GM12878 (cell line): ENCODE data around the gene FAM151A. TPM values are rescaled to one million over a fixed set of nuclear protein-coding genes. Genes with fewer than 3 reads are reported as not detected.

Experiments used
- BHLHE40 ChIP-seq, 2 experiments: fragments of 450-650 bp in 1 of 2; IDR thresholded peaks; 2 replicates each; pipeline ENCODE4 v1.6.1; 2011 to 2017; ENCODE audit warnings: low read depth in 2 of 2, borderline replicate concordance in 1 of 2, improper control_type of control experiment in 1 of 2, low read length in 1 of 2, mild to moderate bottlenecking in 1 of 2
- CEBPB ChIP-seq, 2 experiments: fragments of 150-350 bp in 1 of 2; IDR thresholded peaks; 2 replicates each; pipeline ENCODE4 v1.6.1; 2012 to 2014; ENCODE audit warnings: low read depth in 2 of 2, low read length in 2 of 2, borderline replicate concordance in 1 of 2, inconsistent platforms in 1 of 2
- CHD2 ChIP-seq: IDR thresholded peaks from 2 replicates; pipeline ENCODE4 v1.6.1; 2011; ENCODE audit warnings: low read depth, low read length, improper control_type of control experiment, borderline replicate concordance
- CREB1 ChIP-seq: IDR thresholded peaks from 2 replicates; pipeline ENCODE4 v1.6.1; 2012; ENCODE audit warnings: low read depth, mild to moderate bottlenecking, inconsistent platforms
- ELK1 ChIP-seq: IDR thresholded peaks from 2 replicates; pipeline ENCODE4 v1.6.1; 2012; ENCODE audit warnings: low read depth, low read length, improper control_type of control experiment
- FOS ChIP-seq: IDR thresholded peaks from 3 replicates; pipeline ENCODE4 v1.6.1; 2011; ENCODE audit warnings: borderline replicate concordance; ENCODE audit not compliant: insufficient read length; ENCODE audit errors: extremely low read depth
- LARP7 ChIP-seq: fragments of 450-650 bp; IDR thresholded peaks from 2 replicates; pipeline ENCODE4 v1.6.1; 2017; ENCODE audit warnings: mild to moderate bottlenecking
- MTA3 ChIP-seq: IDR thresholded peaks from 2 replicates; pipeline ENCODE4 v1.6.1; 2012; ENCODE audit warnings: low read length, inconsistent platforms, borderline replicate concordance
- NFYB ChIP-seq: IDR thresholded peaks from 2 replicates; pipeline ENCODE4 v1.6.1; 2011; ENCODE audit warnings: low read depth, mild to moderate bottlenecking, low read length, improper control_type of control experiment, moderate library complexity; ENCODE audit not compliant: insufficient read depth
- POLR2A ChIP-seq: IDR thresholded peaks from 2 replicates; pipeline ENCODE4 v1.6.1; 2011; ENCODE audit warnings: low read depth, mild to moderate bottlenecking, low read length
- POLR2AphosphoS5 ChIP-seq: IDR thresholded peaks from 2 replicates; pipeline ENCODE4 v1.6.1; 2011; ENCODE audit warnings: mild to moderate bottlenecking, low read length, inconsistent platforms
- RBBP5 ChIP-seq: fragments of 200-600 bp; sonication (generic); conservative IDR thresholded peaks from 2 replicates; pipeline ENCODE4 v1.6.1; 2016
- USF2 ChIP-seq: IDR thresholded peaks from 2 replicates; pipeline ENCODE4 v1.6.1; 2011; ENCODE audit warnings: low read depth, low read length, improper control_type of control experiment, borderline replicate concordance
- ZNF592 ChIP-seq: fragments of 450-650 bp; IDR thresholded peaks from 2 replicates; pipeline ENCODE4 v1.6.1; 2017; ENCODE audit warnings: mild to moderate bottlenecking, moderate library complexity
- polyA plus RNA-seq, 11 experiments: library from polyadenylated mRNA; depleted of rRNA in 4 of 11; unstranded in 6 of 11; stranded (reverse) in 5 of 11; fragments of >200 nt; fragmentation: Nextera tagmentation in 4 of 11; fragmentation: Illumina TruSeq in 1 of 11; extraction: Ambion mirVana in 4 of 11; extraction: Trizol in 1 of 11; gene quantifications; 1 replicate in 1 of 11; 2 replicates in 10 of 11; pipeline versions ENCODE4 v1.2.1 to v1.2.3, GENCODE V29; 2011 to 2016; ENCODE audit warnings: inconsistent platforms in 2 of 11, missing spikeins in 2 of 11, low read depth in 1 of 11
- total RNA-seq, 4 experiments: library from RNA; depleted of rRNA in 3 of 4; stranded (reverse); fragments of >200 nt in 3 of 4; fragmentation: Illumina TruSeq in 1 of 4; extraction: Trizol in 1 of 4; gene quantifications; 2 replicates each; pipeline versions ENCODE4 v1.2.1 to v1.2.3, GENCODE V29; 2013 to 2021

FAM151A gene
- total and polyA plus RNA-seq, 10 of the 15 experiments (the other 5 are each of a cell fraction or from before 2014, with no cell fraction given): 0.09 to 0.34 (median 0.14) TPM; not detected in 5

GRCh38 chr1:54653036-54653435, 29.7 kb upstream of the FAM151A start (continued):
- TF ChIP-seq ZNF592 (no peak), ELK1 (no peak), POLR2AphosphoS5 (no peak), NFYB (no peak), USF2 (no peak), POLR2A (no peak), FOS (no peak), CHD2 (no peak), CREB1 (no peak), BHLHE40 (IDR thresholded peaks at IDR 0.05; ENCODE audit: borderline replicate concordance in 1 of 2, low read depth in 2 of 2, low read length in 1 of 2) (no peak), RBBP5 (no peak), MTA3 (no peak), LARP7 (no peak), CEBPB (IDR thresholded peaks at IDR 0.05; ENCODE audit: borderline replicate concordance in 1 of 2, low read depth in 2 of 2, low read length in 2 of 2) (no peak)
- TF ChIP-seq, all 136 proteins: peak for 0
